PC-3 (cell line): ENCODE measurements around the gene NEAT1.

ENCODE experiments used
- CTCF ChIP-seq: fragments of 300-600 bp; sonication (generic); conservative IDR thresholded peaks from 2 replicates; pipeline ENCODE4 v1.5.1; 2017; ENCODE audit warnings: antibody characterized with exemption, low read depth, mild to moderate bottlenecking, low read length
- EZH2 ChIP-seq: fragments of 300-600 bp; sonication (generic); IDR thresholded peaks from one replicate; pipeline ENCODE4 v1.6.1; 2017; ENCODE audit warnings: antibody characterized with exemption, mild to moderate bottlenecking, low read length; ENCODE audit not compliant: unreplicated experiment

- TF ChIP-seq EZH2 = no peak
- no peak for TF ChIP-seq CTCF
These were observed at the start of gene NEAT1 for GRCh38 chr11:65422633-65423515.
